NCI-H1105 (cell line): Measurements from ENCODE around the gene CDC26.
"Not testable (repeated sequence)": the region's sequence is repeated elsewhere in the genome, so short reads cannot be mapped to it uniquely, and the experiment has no call there.

Source experiments
- DNase-seq: peaks from one replicate; lab custom pipeline; 2025; lab: John Stamatoyannopoulos, UW

The CDC26 gene

GRCh38 chr9:113293285-113293878 lies 18.0 kb upstream of the CDC26 start:
- DNase-seq = no peak

GRCh38 chr9:113290052-113290607 lies 14.8 kb upstream of the CDC26 start:
- DNase-seq = no peak

DNA sequence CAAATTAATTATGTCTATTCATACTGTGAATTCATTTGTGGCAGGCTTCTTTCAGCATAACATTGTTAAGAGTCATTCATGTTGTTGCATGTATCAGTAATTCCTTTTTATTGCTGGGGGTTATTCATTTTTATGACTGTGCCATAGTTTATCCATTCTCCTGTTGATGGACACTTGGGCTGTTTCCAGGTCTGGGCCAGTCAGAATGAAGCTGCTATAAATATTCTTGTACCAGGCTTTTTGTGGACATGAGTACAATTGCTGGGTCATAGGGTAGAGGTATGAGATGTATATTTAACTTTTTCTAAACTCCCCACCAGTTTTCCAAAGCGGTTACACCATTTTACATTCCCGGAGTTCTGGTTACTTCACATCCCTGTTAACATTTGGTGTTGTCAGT lies 13.7 kb upstream of the CDC26 start:
- DNase-seq = no peak

- no peak for DNase-seq
These were observed 6.0 kb upstream of the CDC26 start for GRCh38 chr9:113281356-113281755.

GRCh38 chr9:113278840-113279239 lies 3.5 kb upstream of the CDC26 start:
- DNase-seq = no peak

DNA sequence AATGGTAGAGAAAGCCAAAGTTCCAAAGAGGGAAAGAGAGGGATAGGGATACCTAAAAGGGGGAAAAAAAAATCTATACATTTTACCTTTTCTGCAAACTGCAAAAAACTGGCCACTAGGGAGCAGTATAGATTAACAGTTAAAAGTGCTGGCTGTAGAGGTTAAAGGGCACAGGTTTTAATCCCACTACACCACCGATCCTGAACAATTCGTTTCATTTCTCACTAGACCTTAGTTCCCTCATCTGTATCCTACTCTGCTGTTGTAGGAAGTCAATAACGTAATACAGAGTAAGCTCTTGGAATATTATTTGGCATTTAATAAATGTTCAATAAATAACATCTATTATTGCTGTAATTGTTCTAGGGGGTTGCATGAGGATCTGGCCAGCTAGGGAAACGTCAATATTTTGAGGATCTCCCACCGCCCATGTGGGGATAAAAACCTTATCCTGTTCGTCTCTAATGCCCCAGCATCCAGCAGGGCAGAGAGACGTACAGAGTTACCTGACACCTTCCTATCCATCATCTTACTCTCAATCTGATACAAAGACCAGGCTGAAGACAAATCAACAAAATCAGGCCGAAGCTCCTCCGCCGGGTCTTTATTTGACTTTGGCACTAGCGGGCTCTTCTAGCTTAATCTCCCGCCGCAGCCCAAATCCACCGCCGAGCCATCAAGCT lies 757 bp downstream of the CDC26 start:
- peak; percentile 65 for DNase-seq

DNA sequence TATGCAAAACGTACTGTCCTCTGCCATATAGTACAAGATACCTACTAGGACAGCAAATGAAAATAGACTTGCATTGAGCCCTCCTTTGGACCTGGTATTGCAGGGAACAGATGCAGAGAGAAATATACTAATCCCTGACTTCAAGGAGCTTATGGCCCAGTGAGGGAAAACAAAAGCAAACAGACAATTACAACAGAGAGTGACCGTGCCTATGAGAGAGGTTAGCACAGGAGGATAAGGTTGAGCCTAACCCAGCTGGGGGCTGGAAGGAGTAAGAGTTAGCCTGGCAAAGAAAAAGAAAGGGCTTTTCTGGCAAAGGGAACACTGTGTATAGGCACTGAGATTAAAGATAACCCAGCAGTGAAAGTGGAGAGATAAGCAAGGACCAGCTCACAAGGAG lies 5.5 kb downstream of the CDC26 start:
- no peak for DNase-seq

DNA sequence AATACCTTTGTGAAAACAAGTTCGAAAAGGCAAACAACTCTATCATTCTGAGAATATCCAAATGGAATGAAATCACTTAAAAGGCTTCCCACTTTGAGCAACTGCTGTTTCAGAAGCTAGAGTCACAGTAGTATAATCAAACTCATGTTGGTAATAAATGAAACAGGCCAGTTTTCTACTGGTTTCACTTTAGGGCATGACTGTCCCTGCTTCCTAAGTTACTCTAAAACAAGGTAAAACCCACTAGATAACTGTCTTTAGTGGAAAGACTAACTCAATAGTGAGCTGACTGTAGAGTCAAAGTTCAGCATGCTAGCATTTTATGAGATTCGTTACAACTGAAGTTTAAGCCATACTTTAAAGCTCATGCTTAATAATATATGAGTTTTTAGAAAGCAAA lies 6.0 kb downstream of the CDC26 start:
- DNase-seq = no peak

DNA sequence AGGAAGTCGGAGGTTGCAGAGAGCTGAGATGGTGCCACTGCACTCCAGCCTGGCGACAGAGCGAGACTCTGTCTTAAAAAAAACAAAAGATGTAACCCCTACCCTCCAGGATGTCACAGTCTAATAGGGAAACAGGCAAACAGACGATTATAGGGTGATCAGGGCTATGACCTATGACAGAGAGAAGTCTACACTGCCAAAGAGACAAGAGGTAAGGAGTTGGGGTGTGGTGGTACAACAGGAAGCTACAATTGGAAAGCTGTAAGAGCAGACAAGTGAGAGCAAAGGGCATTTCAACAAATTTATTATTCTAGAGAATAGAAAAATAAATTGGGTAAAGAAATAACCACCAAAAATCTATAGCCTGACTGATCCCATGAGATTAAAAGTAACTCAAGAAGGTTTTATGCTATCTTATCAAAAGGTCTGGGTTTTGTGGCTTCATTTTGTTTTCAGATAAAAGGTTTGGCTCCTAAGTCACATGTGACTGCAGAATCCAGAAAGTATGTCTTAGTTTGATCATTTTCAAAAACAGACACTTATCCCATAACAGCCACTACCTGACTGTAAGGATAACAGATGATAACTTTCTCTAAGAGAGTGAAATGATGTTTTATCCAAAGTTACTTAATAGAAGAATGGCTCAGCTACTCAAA lies 7.3 kb downstream of the CDC26 start:
- no peak for DNase-seq

- no peak for DNase-seq
These were observed 9.2 kb downstream of the CDC26 start for GRCh38 chr9:113266174-113266573.

DNA sequence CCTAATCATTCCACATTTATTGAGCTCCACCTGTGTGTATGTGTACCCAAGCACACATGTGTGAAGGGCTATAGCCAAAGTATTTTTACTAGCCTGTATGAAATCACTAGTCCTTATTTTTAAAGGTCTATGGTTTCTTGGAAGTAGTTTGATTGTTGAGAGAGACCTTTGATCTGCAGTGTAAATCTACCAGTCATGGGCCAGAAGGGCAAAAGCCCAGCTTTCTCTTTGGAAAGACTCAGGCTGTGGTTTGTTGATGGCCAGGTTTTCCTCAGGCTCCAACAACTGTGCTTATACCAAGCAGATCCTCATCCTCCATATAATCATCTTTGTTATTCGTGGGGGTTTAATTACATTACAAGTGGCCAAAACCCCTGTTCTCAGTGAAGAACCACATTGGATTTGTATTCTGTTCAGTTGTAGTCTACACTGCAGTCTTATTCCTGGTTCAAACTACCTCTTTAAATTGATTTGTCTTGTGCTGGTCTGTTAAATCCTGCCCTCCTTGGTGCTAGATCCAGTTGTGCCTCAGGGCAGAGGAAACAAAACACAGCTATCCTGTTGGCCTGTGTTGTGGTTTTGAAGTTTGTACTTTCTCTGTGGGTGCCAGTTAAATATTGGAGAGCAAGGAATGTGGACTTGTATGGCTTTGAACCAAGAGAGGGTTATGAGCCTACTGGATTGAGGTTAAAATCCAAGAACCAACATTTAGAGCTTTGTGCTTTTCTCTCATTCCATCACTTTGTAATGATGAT lies 13.3 kb downstream of the CDC26 start:
- DNase-seq = no peak

DNA sequence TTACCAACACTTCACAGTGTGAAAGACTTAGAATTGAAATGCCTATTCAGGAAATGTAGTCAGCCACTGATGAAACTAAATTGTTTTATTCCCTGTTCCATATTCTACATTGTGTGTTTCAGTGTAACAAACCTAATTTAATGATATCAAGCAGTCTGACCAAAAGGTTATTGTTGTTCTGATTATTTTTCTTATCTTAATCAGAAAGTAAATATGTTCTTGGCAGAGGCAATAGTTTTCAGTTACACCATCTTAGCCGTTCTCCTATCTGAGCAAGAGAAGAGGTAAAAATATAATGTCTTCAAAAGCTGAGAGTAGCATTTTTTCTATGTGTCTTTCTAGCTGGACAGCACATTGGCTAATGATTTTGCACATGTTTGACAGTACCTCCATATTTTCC lies 17.1 kb downstream of the CDC26 start:
- no peak for DNase-seq

- no peak for DNase-seq
These were observed 17.5 kb downstream of the CDC26 start for GRCh38 chr9:113257863-113258262.

- no peak for DNase-seq
These were observed 19.9 kb downstream of the CDC26 start for GRCh38 chr9:113255438-113255837.

GRCh38 chr9:113254991-113255390 lies 20.4 kb downstream of the CDC26 start:
- no peak for DNase-seq

DNA sequence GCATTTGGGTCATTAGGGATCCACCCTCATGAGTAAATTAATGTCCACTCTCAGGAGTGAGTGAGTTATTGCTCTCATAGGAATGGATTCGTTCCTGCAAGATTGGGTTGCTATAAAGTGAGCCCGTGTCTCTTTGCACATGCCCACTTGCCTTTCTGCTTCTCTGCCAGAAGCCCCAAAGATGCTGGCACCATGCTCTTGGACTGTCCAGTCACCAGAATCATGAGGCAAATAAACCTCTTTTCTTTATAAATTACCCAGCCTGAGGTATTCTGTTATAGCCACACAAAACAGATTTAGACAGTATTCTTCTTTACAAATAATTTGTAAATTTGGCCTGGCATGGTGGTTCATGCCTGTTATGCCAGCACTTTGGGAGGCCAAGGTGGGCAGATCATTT lies 24.6 kb downstream of the CDC26 start:
- DNase-seq = no peak

GRCh38 chr9:113249661-113250060 lies 25.7 kb downstream of the CDC26 start:
- not testable (repeated sequence) for DNase-seq

GRCh38 chr9:113247640-113248039 lies 27.7 kb downstream of the CDC26 start:
- DNase-seq = no peak

DNA sequence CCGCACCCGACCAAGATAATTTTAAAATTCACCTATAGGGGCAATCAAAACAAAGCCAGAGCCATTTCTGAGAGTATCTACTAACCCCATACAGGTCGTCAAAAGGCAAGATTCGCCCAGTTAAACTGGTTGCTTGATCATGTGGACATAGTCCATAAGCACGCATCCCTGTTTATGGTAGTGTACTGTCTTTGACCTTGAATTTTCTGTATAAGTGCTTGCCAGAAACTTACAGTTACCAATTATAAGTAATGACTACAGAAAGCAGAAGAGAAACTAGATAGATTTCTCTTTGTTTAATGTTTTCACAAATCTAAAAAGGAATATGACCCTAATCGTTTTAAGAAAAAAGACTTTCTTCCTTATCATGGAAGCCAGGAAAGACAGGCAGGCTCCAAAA lies 28.4 kb downstream of the CDC26 start:
- DNase-seq = no peak

DNA sequence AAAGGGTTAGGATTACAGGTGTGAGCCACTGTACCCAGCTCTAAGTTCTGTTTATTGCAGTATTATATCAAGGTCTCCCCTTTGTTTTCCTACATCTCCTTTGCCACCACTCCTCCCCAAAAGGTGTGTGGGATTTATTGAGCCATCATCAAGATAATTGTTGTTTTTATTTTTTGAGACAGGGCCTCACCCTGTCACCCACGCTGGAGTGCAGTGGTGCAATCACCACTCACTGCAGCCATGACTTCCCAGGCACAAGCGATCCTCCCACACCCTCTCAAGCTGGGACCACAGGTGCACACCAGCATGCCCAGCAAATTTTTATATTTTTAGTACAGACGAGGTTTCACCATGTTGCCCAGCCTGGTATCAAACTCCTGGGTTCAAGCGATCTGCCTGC lies 29.5 kb downstream of the CDC26 start:
- DNase-seq = no peak

GRCh38 chr9:113244556-113244955 lies 30.8 kb downstream of the CDC26 start:
- DNase-seq = no peak

- DNase-seq = no peak
These were observed 34.2 kb downstream of the CDC26 start for GRCh38 chr9:113241161-113241560.

DNA sequence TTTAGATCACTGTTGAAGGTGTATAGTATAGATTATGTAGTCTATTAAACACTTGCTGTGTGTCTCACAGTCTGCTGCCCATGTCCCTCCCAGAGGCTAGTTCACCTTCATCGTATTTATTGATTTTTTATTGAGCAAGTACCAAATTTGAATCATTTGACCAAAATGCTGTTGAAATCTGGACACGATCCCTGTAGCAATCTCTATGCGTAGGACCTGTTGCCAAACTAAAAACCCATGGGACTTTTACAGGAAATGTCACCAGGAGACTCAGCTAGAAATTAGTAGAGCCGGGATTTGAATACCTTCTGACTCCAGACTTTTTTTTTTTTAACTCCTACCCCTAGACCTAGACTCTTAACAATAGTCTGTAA lies 36.5 kb downstream of the CDC26 start:
- no peak for DNase-seq
